NCI-H510A treated with DMSO at 0.1 percent for 48 hours (cell line): Measurements from ENCODE around the gene CDK15.

ENCODE experiments used
- DNase-seq: peaks from one replicate; lab custom pipeline; 2025; lab: John Stamatoyannopoulos, UW

CDK15 gene

DNA sequence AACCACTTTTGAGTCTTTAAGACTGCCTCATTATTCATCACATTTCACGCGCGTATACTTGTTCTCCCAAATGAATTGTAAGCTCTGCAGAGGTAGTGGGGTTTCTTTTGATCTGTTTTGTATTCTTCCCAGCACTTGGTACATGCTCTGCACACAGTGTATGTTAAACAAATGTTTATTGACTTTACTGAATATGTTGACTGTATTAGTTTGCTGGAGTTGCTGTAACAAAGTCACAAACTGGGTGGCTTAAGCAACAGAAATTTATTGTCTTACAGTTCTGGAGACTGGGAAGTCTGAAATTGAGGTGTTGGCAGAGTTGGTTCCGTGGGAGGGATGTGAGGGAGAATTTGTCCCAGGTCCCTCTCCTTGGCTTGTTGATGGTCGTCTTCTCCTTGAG lies 65.1 kb downstream of the CDK15 start:
- no peak for DNase-seq

GRCh38 chr2:201872591-201872990 lies 66.3 kb downstream of the CDK15 start:
- DNase-seq: no peak

- no peak for DNase-seq
Observed at GRCh38 chr2:201879996-201880395, 73.7 kb downstream of the CDK15 start.

DNA sequence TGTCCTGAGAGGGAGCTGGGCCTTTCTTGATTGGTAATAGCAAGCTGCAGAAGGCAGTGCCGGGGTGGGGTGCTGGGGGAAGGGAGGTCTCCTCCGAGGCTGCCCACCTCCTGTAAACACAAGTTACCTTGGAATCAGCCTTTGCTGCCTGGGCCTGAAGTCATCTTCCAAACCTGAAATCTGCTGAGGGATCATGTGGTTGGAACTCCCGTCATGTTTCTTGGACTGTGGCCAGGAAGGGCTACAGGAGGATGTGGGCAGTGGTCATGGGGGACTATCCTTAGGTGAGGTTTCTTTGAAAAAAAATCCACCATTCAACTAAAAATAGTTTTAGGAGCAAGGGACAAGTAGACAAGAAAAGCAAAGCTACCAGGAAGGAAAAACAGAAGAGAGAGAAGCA lies 74.2 kb downstream of the CDK15 start:
- no peak for DNase-seq

GRCh38 chr2:201880993-201881611 lies 74.8 kb downstream of the CDK15 start:
- no peak for DNase-seq

- no peak for DNase-seq
Observed at GRCh38 chr2:201881741-201882140, 75.4 kb downstream of the CDK15 start.

GRCh38 chr2:201882353-201883090 lies 76.2 kb downstream of the CDK15 start:
- no peak for DNase-seq

GRCh38 chr2:201883606-201884369 lies 77.5 kb downstream of the CDK15 start:
- no peak for DNase-seq

DNA sequence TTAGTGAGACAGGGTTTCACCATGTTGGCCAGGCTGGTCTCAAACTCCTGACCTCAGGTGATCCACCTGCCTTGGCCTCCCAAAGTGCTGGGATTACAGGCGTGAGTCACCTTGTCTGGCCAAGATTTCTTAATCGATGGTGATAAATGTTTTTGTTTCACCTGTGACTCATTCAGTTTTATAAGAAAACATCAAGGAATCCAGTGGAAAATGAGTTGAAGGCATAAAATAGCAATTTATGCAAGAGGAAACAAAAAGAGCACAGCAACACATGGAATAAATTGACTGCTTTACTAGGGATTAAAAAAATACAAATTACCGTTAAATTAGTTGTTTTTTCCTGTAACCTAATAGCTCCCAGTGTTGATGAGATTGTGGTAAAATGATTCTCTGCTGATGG lies 80.2 kb downstream of the CDK15 start:
- DNase-seq: no peak

GRCh38 chr2:201887773-201888425 lies 81.6 kb downstream of the CDK15 start:
- DNase-seq: no peak

GRCh38 chr2:201888426-201888800 lies 82.1 kb downstream of the CDK15 start:
- no peak for DNase-seq

- DNase-seq: no peak
Observed at GRCh38 chr2:201890453-201890852, 84.1 kb downstream of the CDK15 start.

- DNase-seq: no peak
Observed at GRCh38 chr2:201891676-201892075, 85.3 kb downstream of the CDK15 start.

GRCh38 chr2:201892516-201892915 lies 86.2 kb downstream of the CDK15 start:
- DNase-seq: no peak

- no peak for DNase-seq
Observed at GRCh38 chr2:201900362-201900761, 94.0 kb downstream of the CDK15 start.

DNA sequence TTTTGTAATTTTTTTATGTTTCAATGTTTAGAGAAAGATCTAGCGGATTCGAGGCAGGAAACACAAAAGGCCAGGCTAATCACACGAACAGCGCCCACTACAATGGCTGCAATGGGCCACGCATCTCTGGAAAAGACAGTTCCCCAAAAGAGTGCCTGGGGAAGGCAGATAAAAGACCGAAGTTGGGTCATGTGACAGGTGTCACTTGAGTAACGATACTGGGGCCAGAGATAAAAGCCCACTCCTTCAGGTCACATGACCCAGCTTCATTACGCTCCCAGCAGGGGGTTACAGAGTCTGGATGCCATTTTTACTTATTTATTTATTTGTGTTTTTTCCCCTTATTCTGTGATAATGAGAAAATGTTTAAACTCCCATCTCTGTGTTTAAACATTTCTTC lies 95.4 kb downstream of the CDK15 start:
- no peak for DNase-seq

GRCh38 chr2:201904538-201905420 lies 98.4 kb downstream of the CDK15 start:
- no peak for DNase-seq

DNA sequence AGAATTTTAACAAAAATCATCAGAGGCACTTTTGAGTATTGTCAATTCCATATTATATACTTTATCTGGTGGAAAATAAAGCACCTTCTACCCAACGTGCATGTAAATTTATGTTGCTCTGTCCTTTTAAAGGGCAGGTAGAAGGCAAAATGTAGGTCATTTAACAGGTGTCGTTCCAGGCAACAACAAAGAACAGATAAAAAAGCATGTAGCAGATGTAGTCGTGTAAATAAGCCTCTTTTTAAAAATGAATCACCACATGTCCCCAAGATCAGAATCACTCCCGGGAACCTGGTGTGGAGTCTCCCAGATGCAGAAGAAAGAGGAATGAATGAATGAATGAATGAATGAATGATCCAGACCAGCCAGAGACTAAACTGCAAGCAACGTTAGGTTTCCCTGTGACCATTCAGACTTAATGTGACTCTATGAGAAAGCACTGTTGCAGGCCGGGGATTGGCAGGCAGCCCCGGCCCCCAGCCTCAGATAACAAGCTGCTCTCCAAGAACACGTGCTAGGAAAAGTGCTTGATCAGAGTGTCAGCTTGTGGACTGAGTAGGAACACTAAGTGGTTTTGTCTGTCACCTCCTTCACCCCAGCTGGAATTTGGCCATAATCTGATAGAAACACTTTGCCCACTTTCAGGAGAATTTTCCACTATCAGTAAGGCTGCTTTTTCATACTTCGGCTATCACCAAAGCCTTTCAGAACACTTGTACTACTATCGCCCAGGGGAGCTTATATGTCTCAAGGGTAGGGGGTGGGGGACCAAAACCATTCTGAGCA lies 100.6 kb downstream of the CDK15 start:
- DNase-seq: no peak

DNA sequence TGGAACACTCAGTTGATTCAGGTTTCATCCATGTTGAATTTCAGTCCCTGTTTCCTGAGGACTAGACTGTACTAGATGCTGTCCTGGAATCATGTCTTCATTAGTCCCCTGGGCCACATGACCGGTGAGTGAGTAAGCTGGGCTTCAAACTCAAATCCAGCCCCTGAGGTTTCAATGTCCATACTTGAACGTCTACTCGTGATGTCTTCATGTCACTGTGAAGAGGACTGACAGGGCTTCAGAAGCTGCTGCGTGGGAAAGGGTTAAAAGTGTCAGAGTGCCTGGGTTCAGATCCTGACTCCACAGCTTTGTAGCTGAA lies 101.2 kb downstream of the CDK15 start:
- DNase-seq: no peak

DNA sequence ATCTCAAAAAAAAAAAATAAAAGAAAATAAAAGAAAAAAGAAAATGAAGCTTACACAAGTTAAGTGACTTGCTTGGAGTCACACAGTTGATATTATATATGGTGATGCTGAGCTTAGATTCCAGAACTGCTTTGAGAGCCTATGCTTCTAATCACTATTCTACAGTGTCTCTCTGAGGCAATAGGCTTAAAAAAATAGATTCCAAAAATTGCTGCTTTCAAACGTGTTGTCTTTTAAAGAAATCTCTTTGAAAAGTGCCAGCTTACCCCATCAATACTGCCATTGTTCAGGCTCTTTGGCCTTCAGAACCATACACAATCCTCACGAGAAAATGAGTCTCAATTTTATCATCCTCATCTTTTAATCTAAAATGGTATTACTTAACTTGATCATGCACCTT lies 102.6 kb downstream of the CDK15 start:
- DNase-seq: no peak

DNA sequence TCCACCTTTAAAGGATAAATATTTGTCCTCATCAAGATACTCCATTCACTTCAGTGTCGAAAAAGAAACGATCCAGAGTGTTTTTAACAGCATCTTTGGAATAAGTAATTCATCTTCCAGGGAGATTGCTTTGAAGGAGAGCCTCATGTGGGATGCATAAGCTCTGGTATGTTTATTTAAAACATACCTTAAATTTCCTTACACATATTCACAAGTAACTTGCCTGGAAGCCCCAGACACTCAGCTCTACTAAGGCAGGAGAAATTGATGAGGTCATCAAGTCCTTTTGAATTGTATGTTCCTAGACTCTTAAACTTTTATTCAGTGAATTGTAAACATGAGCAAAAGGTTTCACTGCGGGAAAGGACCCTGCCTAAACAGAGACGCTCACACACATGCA lies 103.0 kb downstream of the CDK15 start:
- no peak for DNase-seq
